ENCODE measurements around the gene MTO1.

GRCh38 chr6:73509851-73510250 lies 48.3 kb downstream of the MTO1 start:
- TF ChIP-seq CTCF (IDR thresholded peaks at IDR 0.05) = no peak
- TF ChIP-seq POLR2A (IDR thresholded peaks at IDR 0.05) = no peak

Measured in esophagus squamous epithelium (tissue), 4 donors.